Measurements from ENCODE around the gene KIF2A.

DNA sequence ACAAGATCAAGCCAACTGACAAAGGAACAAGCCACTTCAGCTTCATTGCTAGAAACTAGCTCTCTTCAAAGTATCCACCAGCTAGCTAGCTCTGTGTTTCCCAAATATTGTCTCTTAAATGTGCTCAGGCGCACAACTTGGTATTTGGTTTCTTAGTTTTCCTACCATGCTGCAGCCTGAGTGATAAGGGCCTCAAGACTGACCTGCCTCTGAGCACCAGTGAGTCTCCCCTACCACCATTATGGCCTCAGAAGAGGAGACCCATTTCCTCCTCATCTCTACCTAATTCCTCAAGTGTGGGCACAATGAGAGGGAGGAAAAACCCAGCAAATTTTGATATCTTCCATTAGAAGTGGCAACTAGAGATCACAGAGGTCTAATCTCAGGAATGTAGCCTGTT, 34.6 kb upstream of the KIF2A start:
- TF ChIP-seq HDAC6 (IDR thresholded peaks at IDR 0.05; ENCODE audit: low read depth, low read length), result no peak
- no peak for TF ChIP-seq CEBPB (IDR thresholded peaks at IDR 0.05; ENCODE audit: borderline replicate concordance, low read depth, low read length)
- TF ChIP-seq, protein P1, sequence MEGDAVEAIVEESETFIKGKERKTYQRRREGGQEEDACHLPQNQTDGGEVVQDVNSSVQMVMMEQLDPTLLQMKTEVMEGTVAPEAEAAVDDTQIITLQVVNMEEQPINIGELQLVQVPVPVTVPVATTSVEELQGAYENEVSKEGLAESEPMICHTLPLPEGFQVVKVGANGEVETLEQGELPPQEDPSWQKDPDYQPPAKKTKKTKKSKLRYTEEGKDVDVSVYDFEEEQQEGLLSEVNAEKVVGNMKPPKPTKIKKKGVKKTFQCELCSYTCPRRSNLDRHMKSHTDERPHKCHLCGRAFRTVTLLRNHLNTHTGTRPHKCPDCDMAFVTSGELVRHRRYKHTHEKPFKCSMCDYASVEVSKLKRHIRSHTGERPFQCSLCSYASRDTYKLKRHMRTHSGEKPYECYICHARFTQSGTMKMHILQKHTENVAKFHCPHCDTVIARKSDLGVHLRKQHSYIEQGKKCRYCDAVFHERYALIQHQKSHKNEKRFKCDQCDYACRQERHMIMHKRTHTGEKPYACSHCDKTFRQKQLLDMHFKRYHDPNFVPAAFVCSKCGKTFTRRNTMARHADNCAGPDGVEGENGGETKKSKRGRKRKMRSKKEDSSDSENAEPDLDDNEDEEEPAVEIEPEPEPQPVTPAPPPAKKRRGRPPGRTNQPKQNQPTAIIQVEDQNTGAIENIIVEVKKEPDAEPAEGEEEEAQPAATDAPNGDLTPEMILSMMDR (CRISPR knock-in tag; IDR thresholded peaks at IDR 0.05), result no peak
- TF ChIP-seq, protein P2, sequence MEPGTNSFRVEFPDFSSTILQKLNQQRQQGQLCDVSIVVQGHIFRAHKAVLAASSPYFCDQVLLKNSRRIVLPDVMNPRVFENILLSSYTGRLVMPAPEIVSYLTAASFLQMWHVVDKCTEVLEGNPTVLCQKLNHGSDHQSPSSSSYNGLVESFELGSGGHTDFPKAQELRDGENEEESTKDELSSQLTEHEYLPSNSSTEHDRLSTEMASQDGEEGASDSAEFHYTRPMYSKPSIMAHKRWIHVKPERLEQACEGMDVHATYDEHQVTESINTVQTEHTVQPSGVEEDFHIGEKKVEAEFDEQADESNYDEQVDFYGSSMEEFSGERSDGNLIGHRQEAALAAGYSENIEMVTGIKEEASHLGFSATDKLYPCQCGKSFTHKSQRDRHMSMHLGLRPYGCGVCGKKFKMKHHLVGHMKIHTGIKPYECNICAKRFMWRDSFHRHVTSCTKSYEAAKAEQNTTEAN (CRISPR knock-in tag; conservative IDR thresholded peaks at IDR 0.05), result no peak
- TF ChIP-seq SP2 (CRISPR knock-in tag; IDR thresholded peaks at IDR 0.05), result no peak
- TF ChIP-seq POLR2A (IDR thresholded peaks at IDR 0.05; ENCODE audit: insufficient read depth in 1 of 2, low read depth in 2 of 2, low read length in 2 of 2), result no peak
- TF ChIP-seq ZBTB8A (CRISPR knock-in tag; IDR thresholded peaks at IDR 0.05; ENCODE audit: borderline replicate concordance, low read depth), result no peak
- TF ChIP-seq ZKSCAN5 (CRISPR knock-in tag; IDR thresholded peaks at IDR 0.05), result no peak
- TF ChIP-seq ZNF274 (CRISPR knock-in tag; IDR thresholded peaks at IDR 0.05), result no peak
- TF ChIP-seq, protein P3, sequence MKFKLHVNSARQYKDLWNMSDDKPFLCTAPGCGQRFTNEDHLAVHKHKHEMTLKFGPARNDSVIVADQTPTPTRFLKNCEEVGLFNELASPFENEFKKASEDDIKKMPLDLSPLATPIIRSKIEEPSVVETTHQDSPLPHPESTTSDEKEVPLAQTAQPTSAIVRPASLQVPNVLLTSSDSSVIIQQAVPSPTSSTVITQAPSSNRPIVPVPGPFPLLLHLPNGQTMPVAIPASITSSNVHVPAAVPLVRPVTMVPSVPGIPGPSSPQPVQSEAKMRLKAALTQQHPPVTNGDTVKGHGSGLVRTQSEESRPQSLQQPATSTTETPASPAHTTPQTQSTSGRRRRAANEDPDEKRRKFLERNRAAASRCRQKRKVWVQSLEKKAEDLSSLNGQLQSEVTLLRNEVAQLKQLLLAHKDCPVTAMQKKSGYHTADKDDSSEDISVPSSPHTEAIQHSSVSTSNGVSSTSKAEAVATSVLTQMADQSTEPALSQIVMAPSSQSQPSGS (CRISPR knock-in tag; IDR thresholded peaks at IDR 0.05), result no peak
